CD4-positive, CD25-positive, alpha-beta regulatory T cell (primary cell): ENCODE results near the gene FBXO9. TPM values are rescaled to one million over a fixed set of nuclear protein-coding genes. Genes with fewer than 3 reads are reported as not detected.

ENCODE experiments used
- ATAC-seq, 2 donors: fragments of 150-1000 bp; cut with Tn5 transposase; one replicate each; pipeline ENCODE4 v1.10.0; 2021; ENCODE audit warnings: low read depth in 2 of 2, moderate number of reproducible peaks in 2 of 2, moderate library complexity in 1 of 2
- DNase-seq, 3 donors: peaks; one replicate each; pipeline versions ENCODE4 v3.0.0 to v3.0.0-alpha.2; 2012 to 2022; ENCODE audit warnings: mixed read lengths in 1 of 3
- H3K27ac ChIP-seq: one replicate; pipeline ENCODE4 v1.7.0; 2013; ENCODE audit warnings: mild to moderate bottlenecking, low read length; ENCODE audit not compliant: insufficient read depth, poor library complexity, severe bottlenecking
- H3K27me3 ChIP-seq: one replicate; pipeline ENCODE4 v1.7.0; 2013; ENCODE audit warnings: low read length; ENCODE audit not compliant: control insufficient read depth, insufficient read depth
- H3K36me3 ChIP-seq: one replicate; pipeline ENCODE4 v1.7.0; 2013; ENCODE audit warnings: mild to moderate bottlenecking, low read length, moderate library complexity; ENCODE audit not compliant: control insufficient read depth, insufficient read depth
- H3K4me1 ChIP-seq: 2 replicates; pipeline ENCODE4 v1.7.0; 2013; ENCODE audit warnings: mild to moderate bottlenecking, low read length; ENCODE audit not compliant: insufficient read depth, control insufficient read depth, poor library complexity, severe bottlenecking
- H3K4me3 ChIP-seq: one replicate; pipeline ENCODE4 v1.7.0; 2013; ENCODE audit warnings: low read depth, mild to moderate bottlenecking, low read length, moderate library complexity
- H3K9me3 ChIP-seq, 2 experiments: 1 replicate in 1 of 2; 2 replicates in 1 of 2; pipeline ENCODE4 v1.7.0; 2013; ENCODE audit warnings: low read length in 2 of 2, mild to moderate bottlenecking in 1 of 2, moderate library complexity in 1 of 2; ENCODE audit not compliant: control insufficient read depth in 2 of 2
- H3K27ac Mint-ChIP-seq, 3 donors: one replicate each; pipeline ENCODE4 v1.8.0; 2020 to 2022; ENCODE audit warnings: mild to moderate bottlenecking in 3 of 3, mixed read lengths in 3 of 3, moderate library complexity in 2 of 3
- H3K27me3 Mint-ChIP-seq: one replicate; pipeline ENCODE4 v1.8.0; 2022; ENCODE audit warnings: mild to moderate bottlenecking, mixed read lengths
- H3K36me3 Mint-ChIP-seq: one replicate; pipeline ENCODE4 v1.8.0; 2020; ENCODE audit warnings: mixed read lengths
- H3K4me1 Mint-ChIP-seq, 4 donors: one replicate each; pipeline ENCODE4 v1.8.0; 2020 to 2022; ENCODE audit warnings: mixed read lengths in 4 of 4, mild to moderate bottlenecking in 1 of 4
- H3K4me3 Mint-ChIP-seq, 4 donors: one replicate each; pipeline ENCODE4 v1.8.0; 2020 to 2022; ENCODE audit warnings: mild to moderate bottlenecking in 4 of 4, mixed read lengths in 4 of 4, moderate library complexity in 3 of 4
- H3K9me3 Mint-ChIP-seq, 7 donors: one replicate each; pipeline ENCODE4 v1.8.0; 2020 to 2022; ENCODE audit warnings: mixed read lengths in 7 of 7, mild to moderate bottlenecking in 3 of 7, moderate library complexity in 2 of 7
- polyA plus RNA-seq, 4 donors: library from polyadenylated mRNA; unstranded; fragments of 300-500 nt; fragmentation: Illumina TruSeq; gene quantifications; one replicate each; pipeline ENCODE4 v1.2.3, GENCODE V29; 2021
- total RNA-seq: library from RNA; stranded (reverse); gene quantifications from one replicate; pipeline ENCODE4 v1.2.3, GENCODE V29; 2022

The FBXO9 gene
- total and polyA plus RNA-seq, 5 donors from 2014 or later = 44.1 to 78.3 (median 44.3) TPM

GRCh38 chr6:53069427-53069826 is 4.2 kb downstream of the FBXO9 start:
- peak overlapping the region in 2 of 4 donors; percentile 39 to 63 for H3K4me3 Mint-ChIP-seq
- no peaks in the 10 kb centered on the region for H3K9me3 ChIP-seq
- H3K4me1 Mint-ChIP-seq = peaks cover 30 to 53% (median 43%) of the 10 kb centered on the region in 4 donors
- H3K4me3 ChIP-seq = no peak overlapping the region
- H3K27me3 Mint-ChIP-seq = no peaks in the 10 kb centered on the region
- no peaks in the 10 kb centered on the region for H3K9me3 Mint-ChIP-seq
- no peak overlapping the region for H3K27ac ChIP-seq
- no peak for ATAC-seq
- DNase-seq = no peak
- H3K27ac Mint-ChIP-seq = no peak overlapping the region
- peaks cover 21% of the 10 kb centered on the region for H3K4me1 ChIP-seq
- no peaks in the 10 kb centered on the region for H3K27me3 ChIP-seq
- peaks cover 10% of the 10 kb centered on the region for H3K36me3 Mint-ChIP-seq
- H3K36me3 ChIP-seq = peaks cover 29% of the 10 kb centered on the region

GRCh38 chr6:53070806-53071205 is 5.6 kb downstream of the FBXO9 start:
- H3K36me3 Mint-ChIP-seq = peaks cover 14% of the 10 kb centered on the region
- H3K4me1 Mint-ChIP-seq = peaks cover 29 to 48% (median 42%) of the 10 kb centered on the region in 4 donors
- Histone ChIP-seq H3K4me1 (peaks cover 18% of the 10 kb centered on the region), H3K27ac (no peak overlapping the region), H3K36me3 (peaks cover 39% of the 10 kb centered on the region), H3K9me3 (no peaks in the 10 kb centered on the region), H3K4me3 (no peak overlapping the region), H3K27me3 (no peaks in the 10 kb centered on the region)
- ATAC-seq (peak in 1 of 2 donors; percentile 56), DNase-seq (peak in 1 of 3 donors; percentile 30)
- H3K9me3 Mint-ChIP-seq = no peaks in the 10 kb centered on the region
- H3K27ac Mint-ChIP-seq = peak overlapping the region in 1 of 3 donors; percentile 34
- no peak overlapping the region for H3K4me3 Mint-ChIP-seq
- no peaks in the 10 kb centered on the region for H3K27me3 Mint-ChIP-seq

- H3K27ac Mint-ChIP-seq = no peak overlapping the region
- Histone ChIP-seq H3K36me3 (peaks cover 59% of the 10 kb centered on the region), H3K4me1 (no peaks in the 10 kb centered on the region), H3K27me3 (no peaks in the 10 kb centered on the region), H3K27ac (no peak overlapping the region), H3K4me3 (no peak overlapping the region), H3K9me3 (no peaks in the 10 kb centered on the region)
- H3K4me1 Mint-ChIP-seq = peaks cover 14 to 25% (median 19%) of the 10 kb centered on the region in 4 donors
- no peaks in the 10 kb centered on the region for H3K27me3 Mint-ChIP-seq
- H3K4me3 Mint-ChIP-seq = no peak overlapping the region
- peaks cover 19% of the 10 kb centered on the region for H3K36me3 Mint-ChIP-seq
- no peaks in the 10 kb centered on the region for H3K9me3 Mint-ChIP-seq
- no peak for DNase-seq
- no peak for ATAC-seq
Observed at GRCh38 chr6:53074347-53074746, 9.1 kb downstream of the FBXO9 start.

GRCh38 chr6:53080813-53081212 is 15.6 kb downstream of the FBXO9 start:
- ATAC-seq = no peak
- Mint-ChIP-seq H3K4me3 (no peak overlapping the region), H3K27ac (no peak overlapping the region), H3K9me3 (no peaks in the 10 kb centered on the region), H3K27me3 (no peaks in the 10 kb centered on the region), H3K36me3 (peaks cover 27% of the 10 kb centered on the region), H3K4me1 (peaks cover 0 to 3% (median 0%) of the 10 kb centered on the region in 4 donors)
- Histone ChIP-seq H3K36me3 (peaks cover 75% of the 10 kb centered on the region), H3K9me3 (no peaks in the 10 kb centered on the region), H3K27ac (no peak overlapping the region), H3K4me1 (no peaks in the 10 kb centered on the region), H3K4me3 (no peak overlapping the region), H3K27me3 (no peaks in the 10 kb centered on the region)
- no peak for DNase-seq

- Mint-ChIP-seq H3K4me1 (peaks cover 0 to 3% (median 1%) of the 10 kb centered on the region in 4 donors), H3K4me3 (no peak overlapping the region), H3K36me3 (peaks cover 32% of the 10 kb centered on the region)
Observed at GRCh38 chr6:53086302-53086701, 21.1 kb downstream of the FBXO9 start.

GRCh38 chr6:53089948-53090347 is 24.7 kb downstream of the FBXO9 start:
- Mint-ChIP-seq H3K27me3 (no peaks in the 10 kb centered on the region), H3K36me3 (peaks cover 41% of the 10 kb centered on the region), H3K4me1 (peaks cover 0 to 3% (median 1%) of the 10 kb centered on the region in 4 donors), H3K9me3 (no peaks in the 10 kb centered on the region), H3K4me3 (no peak overlapping the region), H3K27ac (no peak overlapping the region)
- H3K36me3 ChIP-seq = peaks cover 79% of the 10 kb centered on the region
- ATAC-seq = no peak
- H3K4me1 ChIP-seq = no peaks in the 10 kb centered on the region
- H3K4me3 ChIP-seq = no peak overlapping the region
- no peaks in the 10 kb centered on the region for H3K27me3 ChIP-seq
- no peaks in the 10 kb centered on the region for H3K9me3 ChIP-seq
- no peak overlapping the region for H3K27ac ChIP-seq
- no peak for DNase-seq

More at GRCh38 chr6:53086302-53086701, 21.1 kb downstream of the FBXO9 start:
- no peak for DNase-seq
- Histone ChIP-seq H3K36me3 (peaks cover 74% of the 10 kb centered on the region), H3K4me3 (no peak overlapping the region), H3K9me3 (no peaks in the 10 kb centered on the region), H3K4me1 (no peaks in the 10 kb centered on the region), H3K27me3 (no peaks in the 10 kb centered on the region), H3K27ac (no peak overlapping the region)
- Mint-ChIP-seq H3K9me3 (no peaks in the 10 kb centered on the region), H3K27ac (no peak overlapping the region), H3K27me3 (no peaks in the 10 kb centered on the region)
- no peak for ATAC-seq

GRCh38 chr6:53090576-53090975 is 25.4 kb downstream of the FBXO9 start:
- ATAC-seq (no peak), DNase-seq (no peak)
- H3K4me1 ChIP-seq = no peaks in the 10 kb centered on the region
- H3K27me3 Mint-ChIP-seq = no peaks in the 10 kb centered on the region
- H3K9me3 ChIP-seq = no peaks in the 10 kb centered on the region
- no peaks in the 10 kb centered on the region for H3K9me3 Mint-ChIP-seq
- H3K27ac Mint-ChIP-seq = no peak overlapping the region
- H3K4me3 ChIP-seq = no peak overlapping the region
- no peak overlapping the region for H3K4me3 Mint-ChIP-seq
- no peaks in the 10 kb centered on the region for H3K27me3 ChIP-seq
- peaks cover 82% of the 10 kb centered on the region for H3K36me3 ChIP-seq
- H3K4me1 Mint-ChIP-seq = peaks cover 0 to 3% (median 1%) of the 10 kb centered on the region in 4 donors
- peaks cover 47% of the 10 kb centered on the region for H3K36me3 Mint-ChIP-seq
- no peak overlapping the region for H3K27ac ChIP-seq

GRCh38 chr6:53095270-53095669 is 30.1 kb downstream of the FBXO9 start:
- no peak overlapping the region for H3K4me3 Mint-ChIP-seq
- Histone ChIP-seq H3K4me3 (no peak overlapping the region), H3K9me3 (no peaks in the 10 kb centered on the region), H3K27me3 (no peaks in the 10 kb centered on the region), H3K4me1 (no peaks in the 10 kb centered on the region), H3K36me3 (peaks cover 88% of the 10 kb centered on the region), H3K27ac (no peak overlapping the region)
- H3K27ac Mint-ChIP-seq = peak overlapping the region in 1 of 3 donors; percentile 22
- no peaks in the 10 kb centered on the region for H3K4me1 Mint-ChIP-seq
- peaks cover 49% of the 10 kb centered on the region for H3K36me3 Mint-ChIP-seq
- DNase-seq = no peak
- no peaks in the 10 kb centered on the region for H3K9me3 Mint-ChIP-seq
- no peaks in the 10 kb centered on the region for H3K27me3 Mint-ChIP-seq
- ATAC-seq = no peak
